Measurements from ENCODE around the gene BMS1.
"Not testable (repeated sequence)": the region's sequence is repeated elsewhere in the genome, so short reads cannot be mapped to it uniquely, and the experiment has no call there.

The BMS1 gene

GRCh38 chr10:42865716-42866114 lies 83.1 kb downstream of the BMS1 start:
- no peak for DNase-seq (ENCODE audit: low spot score)

DNA sequence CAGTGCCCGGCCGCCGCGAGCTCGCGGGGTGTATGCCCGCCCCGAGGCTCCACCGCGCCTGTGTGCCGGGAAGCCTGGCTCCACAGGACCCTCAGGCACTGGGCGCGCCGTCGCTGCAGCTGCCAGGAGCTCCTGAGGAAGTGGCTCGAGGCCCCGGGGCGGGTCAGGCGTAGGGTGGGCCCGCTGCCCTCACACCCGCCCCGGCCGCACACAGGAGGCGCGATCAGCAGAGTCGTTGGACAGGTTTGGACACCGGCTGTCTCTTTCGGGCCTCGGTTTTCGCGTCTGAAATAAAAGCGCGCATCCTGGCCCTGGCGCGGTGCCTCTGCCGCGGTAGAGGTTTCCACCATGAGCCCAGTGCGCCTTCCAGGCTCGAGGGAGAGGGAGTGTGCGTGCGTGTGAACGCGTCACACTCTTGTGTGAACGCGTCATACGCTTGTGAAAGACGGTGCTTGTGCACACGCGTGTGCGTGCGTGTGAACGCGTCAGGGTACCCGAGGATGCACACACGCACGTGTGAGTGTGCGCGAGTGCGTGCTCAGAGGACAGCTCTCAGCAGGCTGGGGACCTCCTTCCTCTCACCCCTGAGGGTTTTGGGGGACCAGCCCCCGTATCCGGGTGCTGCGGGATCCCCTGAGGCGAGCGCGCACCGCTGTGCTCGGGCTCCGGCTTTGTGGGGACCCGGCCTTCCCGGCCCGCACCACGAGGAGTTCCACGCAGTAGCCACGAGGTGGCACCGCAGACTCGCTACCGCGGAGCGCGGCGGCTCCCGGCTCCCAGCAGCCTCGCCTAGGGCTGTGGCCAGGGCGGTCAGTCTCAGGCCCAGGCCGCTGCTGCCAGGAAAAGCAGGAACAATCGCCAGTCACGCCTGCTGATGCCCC lies 83.8 kb downstream of the BMS1 start:
- peak; percentile 81 for DNase-seq (ENCODE audit: low spot score)

DNA sequence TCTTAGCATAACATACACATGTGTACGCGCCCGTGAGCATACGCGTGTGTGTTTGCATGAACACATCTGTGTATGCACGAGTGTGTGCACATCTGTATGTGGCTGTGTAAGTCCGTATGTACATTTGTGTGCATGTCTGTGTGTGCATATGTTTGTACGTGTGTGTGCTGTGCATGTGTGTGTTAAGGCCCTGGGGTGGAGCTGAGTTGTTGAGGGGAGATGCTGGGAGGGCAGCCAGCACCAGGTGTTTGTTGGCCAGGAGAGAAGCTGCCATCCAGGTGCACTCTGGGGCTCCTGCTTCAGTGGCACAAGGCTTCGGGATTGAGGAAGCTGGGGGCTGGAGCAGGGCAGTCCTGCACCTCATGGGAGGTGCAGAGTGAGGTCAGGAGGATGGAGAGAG lies 85.0 kb downstream of the BMS1 start:
- no peak for DNase-seq (ENCODE audit: low spot score)

DNA sequence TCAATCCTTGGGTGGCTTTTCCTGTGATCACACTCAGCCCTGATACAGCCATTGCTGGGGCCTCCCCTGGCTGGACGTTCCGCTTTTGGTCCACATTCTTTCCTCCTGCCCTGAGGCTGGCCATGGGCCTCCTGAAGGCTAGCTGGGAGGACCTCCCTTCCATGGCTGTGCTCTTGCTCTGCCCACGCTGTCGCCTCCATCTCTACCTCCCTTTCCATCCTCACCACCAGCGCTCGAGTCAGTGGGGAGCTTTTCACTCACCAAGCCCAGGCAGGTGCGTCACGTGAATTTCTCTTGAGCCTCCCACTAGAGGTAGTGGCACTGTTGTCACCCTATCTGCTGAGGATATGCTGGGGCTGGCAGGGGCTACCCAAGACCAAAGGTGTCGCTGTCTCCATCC lies 85.9 kb downstream of the BMS1 start:
- DNase-seq (ENCODE audit: low spot score): no peak

DNA sequence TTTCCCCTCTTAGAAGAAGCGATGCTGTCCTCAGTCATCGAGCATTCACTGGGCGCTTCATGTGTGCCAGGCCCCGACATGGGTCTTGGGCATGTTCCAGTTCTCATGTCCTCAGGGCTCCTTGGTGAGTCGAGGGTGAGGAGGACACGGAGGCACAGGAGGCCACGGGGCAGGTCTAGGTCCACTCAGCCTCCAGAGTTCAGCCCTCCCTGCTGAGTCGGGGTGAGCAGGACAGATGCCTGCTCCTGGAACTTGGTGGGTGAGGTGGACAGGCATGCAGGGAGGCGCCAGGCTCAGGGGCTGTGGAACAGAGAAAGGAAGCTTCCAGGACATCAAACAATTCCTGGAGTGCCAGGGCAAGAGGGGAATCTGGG lies 87.4 kb downstream of the BMS1 start:
- DNase-seq (ENCODE audit: low spot score): no peak

- DNase-seq (ENCODE audit: low spot score): not testable (repeated sequence)
Measured at GRCh38 chr10:42871138-42871641, 88.6 kb downstream of the BMS1 start.

- no peak for DNase-seq (ENCODE audit: low spot score)
Measured at GRCh38 chr10:42871823-42872222, 89.2 kb downstream of the BMS1 start.

GRCh38 chr10:42872865-42873435 lies 90.4 kb downstream of the BMS1 start:
- no peak for DNase-seq (ENCODE audit: low spot score)

DNA sequence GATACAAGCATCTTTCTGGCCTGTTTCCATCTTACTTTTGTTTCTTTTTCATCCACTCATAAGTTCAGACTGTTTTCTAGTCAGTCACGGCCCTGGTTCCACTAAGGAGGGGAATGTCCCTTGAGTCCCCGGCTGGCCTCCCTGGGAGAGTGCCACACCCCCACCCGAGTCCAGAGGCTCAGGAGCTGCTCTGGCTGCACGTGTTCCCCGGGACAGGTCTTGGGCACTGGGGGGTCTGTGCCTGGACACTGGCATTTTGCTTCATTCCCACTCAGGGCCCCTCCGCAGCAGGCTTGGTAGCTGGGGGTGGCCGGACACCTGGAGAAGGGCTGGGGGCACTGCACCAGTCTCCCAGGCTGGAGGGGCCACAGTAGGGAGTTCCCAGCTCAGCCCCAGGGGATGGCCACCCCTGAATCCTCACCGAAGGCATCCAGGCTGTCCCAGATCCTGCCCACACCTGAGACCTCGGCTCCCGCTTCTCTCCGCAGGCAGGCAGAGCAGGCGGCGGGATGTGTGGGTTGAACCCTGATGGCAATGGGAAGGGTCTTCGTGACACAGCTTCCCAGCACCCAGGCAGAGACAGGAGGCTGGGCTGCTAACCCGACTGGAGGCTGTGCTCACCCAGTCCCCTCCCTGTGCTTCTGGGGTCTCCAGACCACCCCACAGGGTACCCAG lies 92.3 kb downstream of the BMS1 start:
- no peak for DNase-seq (ENCODE audit: low spot score)

DNA sequence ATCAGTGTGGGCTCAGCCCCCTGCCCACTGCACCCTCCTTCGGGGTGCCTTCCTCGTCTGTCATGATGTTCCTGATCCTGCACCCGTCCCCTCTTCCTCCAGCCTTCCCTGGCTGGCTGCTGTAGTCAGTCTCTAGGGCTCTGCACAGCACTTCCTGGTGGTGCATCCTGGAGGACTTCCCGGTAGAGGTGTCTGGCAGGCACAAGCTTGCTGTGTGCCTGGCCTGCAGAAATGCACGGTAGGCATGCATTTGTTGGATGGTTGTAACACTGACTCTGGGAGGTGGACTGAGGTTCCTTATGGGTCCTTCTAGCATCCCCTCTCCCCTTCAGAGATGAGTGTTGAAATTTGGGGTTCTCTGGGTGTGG lies 92.8 kb downstream of the BMS1 start:
- DNase-seq (ENCODE audit: low spot score): no peak

GRCh38 chr10:42875798-42876341 lies 93.3 kb downstream of the BMS1 start:
- no peak for DNase-seq (ENCODE audit: low spot score)

DNA sequence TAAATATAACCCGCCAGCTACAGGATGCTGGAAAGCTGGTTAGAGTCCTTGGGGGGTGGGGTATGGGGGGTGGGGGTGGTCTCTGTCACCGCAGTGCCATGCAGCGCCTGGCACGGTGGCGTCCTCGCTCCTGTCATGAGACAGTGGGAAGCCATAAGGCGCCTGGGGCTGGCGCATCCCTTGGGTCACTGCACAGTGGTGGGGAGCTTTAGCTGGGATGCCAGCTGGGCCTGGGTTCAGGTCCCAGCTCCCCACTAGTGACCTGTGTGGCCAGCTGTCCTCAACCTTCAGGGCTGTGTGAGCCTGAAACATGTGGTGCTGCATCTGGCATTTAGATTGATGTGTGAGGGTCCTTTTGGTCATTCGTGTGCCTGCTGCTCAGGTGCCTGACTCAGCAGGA lies 93.9 kb downstream of the BMS1 start:
- no peak for DNase-seq (ENCODE audit: low spot score)

- no peak for DNase-seq (ENCODE audit: low spot score)
Measured at GRCh38 chr10:42876945-42877344, 94.3 kb downstream of the BMS1 start.

DNA sequence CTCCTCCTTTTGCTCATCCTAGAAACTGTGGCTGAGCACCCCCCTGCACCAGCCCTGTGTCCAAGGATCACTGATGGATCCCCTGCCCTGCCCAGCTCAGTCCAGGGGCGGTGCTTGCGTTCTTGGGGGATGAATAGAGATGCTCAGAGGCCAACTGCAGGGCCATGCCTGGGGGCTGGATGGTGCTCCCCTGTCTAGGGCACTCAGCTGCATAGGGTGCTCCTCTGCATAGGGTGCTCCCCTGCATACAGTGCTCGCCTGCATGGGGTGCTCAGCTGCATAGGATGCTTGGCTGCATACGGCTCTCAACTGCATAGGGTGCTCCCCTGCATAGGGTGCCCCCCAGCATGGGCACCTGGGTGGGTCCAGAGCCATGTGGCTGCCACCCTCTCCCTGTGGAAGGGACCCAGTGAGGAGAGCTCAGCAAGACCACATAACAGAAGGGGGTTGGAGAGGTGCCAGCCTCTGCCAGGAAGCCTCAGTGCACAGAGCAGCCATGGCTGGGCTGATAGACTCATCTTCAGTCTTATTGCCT lies 95.0 kb downstream of the BMS1 start:
- DNase-seq (ENCODE audit: low spot score): no peak

- DNase-seq (ENCODE audit: low spot score): no peak
Measured at GRCh38 chr10:42878134-42878820, 95.7 kb downstream of the BMS1 start.

DNA sequence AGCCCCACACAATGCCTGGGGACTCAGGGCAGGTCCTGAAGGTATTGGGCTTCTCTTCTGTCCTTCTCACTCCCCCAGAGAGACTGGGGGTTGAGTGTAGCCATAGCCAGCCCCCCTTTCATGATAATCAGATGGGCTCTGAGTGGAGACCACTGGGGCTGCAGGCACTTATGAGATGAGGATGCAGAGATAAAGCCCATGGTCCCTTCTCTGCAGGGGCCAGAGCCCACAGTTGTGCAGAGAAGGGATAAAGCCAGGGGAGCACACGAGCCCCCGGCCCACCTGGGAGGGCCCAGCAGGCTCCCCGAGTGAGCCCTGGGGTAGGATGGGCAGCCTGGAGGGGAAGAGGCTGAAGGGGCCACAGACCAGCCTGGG lies 96.2 kb downstream of the BMS1 start:
- DNase-seq (ENCODE audit: low spot score): no peak

GRCh38 chr10:42879380-42880254 lies 97.0 kb downstream of the BMS1 start:
- no peak for DNase-seq (ENCODE audit: low spot score)

DNA sequence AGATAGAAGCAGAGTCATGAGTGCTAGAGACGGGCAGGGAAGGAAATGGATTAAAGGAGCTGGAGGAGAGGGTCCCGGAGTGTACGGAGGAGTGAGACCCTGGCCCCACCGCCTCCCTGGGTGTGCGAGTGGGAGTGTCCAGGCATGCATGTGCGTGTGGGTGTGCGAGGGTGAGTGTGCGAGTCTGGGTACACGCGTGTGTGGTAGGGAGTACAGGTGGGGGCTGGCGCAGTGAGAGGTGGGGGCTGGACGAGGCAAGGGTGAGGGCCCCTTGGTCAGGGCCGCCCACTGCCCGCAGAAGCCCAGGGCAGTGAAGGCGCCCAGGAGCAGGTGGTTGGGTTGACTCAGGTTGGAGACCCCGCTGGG lies 97.6 kb downstream of the BMS1 start:
- no peak for DNase-seq (ENCODE audit: low spot score)

- no peak for DNase-seq (ENCODE audit: low spot score)
Measured at GRCh38 chr10:42882597-42882996, 100.0 kb downstream of the BMS1 start.
